Activated CD4-positive, alpha-beta memory T cell treated with anti-CD3 and anti-CD28 coated beads, Interleukin-2, amount 10 ng/mL, durations not matched to agents 7 days and 5 days (primary cell): Measurements from ENCODE around the gene ROR1. TPM values are rescaled to one million over a fixed set of nuclear protein-coding genes. Genes with fewer than 3 reads are reported as not detected.

Experiments
- CTCF ChIA-PET: fragments of 350-600 bp; sonication (Branson Sonifier 250); formaldehyde crosslinking; loops from one replicate; lab custom pipeline; 2021; ENCODE audit warnings: antibody characterized with exemption, inconsistent platforms; lab: Charles Lee
- POLR2A ChIA-PET: fragments of 350-600 bp; sonication (Branson Sonifier 250); formaldehyde crosslinking; loops from one replicate; lab custom pipeline; 2021; ENCODE audit warnings: antibody characterized with exemption; lab: Charles Lee
- DNase-seq: peaks from one replicate; pipeline ENCODE4 v3.0.0-alpha.2; 2020
- H3K27ac Mint-ChIP-seq: one replicate; pipeline ENCODE4 v1.8.0; 2021; ENCODE audit warnings: mild to moderate bottlenecking, mixed read lengths
- H3K27me3 Mint-ChIP-seq: one replicate; pipeline ENCODE4 v1.8.0; 2021; ENCODE audit warnings: mixed read lengths
- H3K36me3 Mint-ChIP-seq: one replicate; pipeline ENCODE4 v1.8.0; 2021; ENCODE audit warnings: low read depth, mixed read lengths
- H3K4me1 Mint-ChIP-seq: one replicate; pipeline ENCODE4 v1.8.0; 2021; ENCODE audit warnings: mixed read lengths
- H3K4me3 Mint-ChIP-seq: one replicate; pipeline ENCODE4 v1.8.0; 2021; ENCODE audit warnings: mild to moderate bottlenecking, mixed read lengths
- H3K9me3 Mint-ChIP-seq: one replicate; pipeline ENCODE4 v1.8.0; 2021; ENCODE audit warnings: mixed read lengths
- total RNA-seq, 2 experiments: library from RNA; stranded (reverse); gene quantifications; one replicate each; pipeline ENCODE4 v1.2.3, GENCODE V29; 2021

The ROR1 gene
- total RNA-seq, 2 experiments from 2014 or later, result 0.10 TPM; not detected in 1

DNA sequence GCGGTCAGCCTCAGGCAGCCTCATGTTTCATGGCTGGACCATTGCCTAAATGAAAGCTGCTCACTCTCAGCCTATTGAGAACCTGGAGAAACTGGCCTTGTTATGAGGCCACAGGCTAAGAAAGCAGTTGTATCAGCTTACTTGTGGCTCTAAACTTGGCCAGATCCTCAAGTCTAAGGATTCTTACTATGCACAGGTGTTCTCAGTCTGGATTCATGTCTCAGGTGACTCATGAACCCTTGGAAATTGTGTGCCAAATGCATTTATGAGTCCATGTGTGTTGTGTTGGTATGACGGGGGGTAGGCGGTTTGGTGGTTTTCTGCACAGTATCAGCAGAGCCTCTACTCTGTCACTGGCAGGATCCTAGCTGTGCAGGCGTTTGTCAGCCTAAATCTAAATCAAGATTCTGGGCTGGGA, 90.4 kb downstream of the ROR1 start:
- H3K4me3 Mint-ChIP-seq, result no peak overlapping the region
- H3K9me3 Mint-ChIP-seq, result no peaks in the 10 kb centered on the region
- DNase-seq, result no peak
- no peaks in the 10 kb centered on the region for H3K36me3 Mint-ChIP-seq
- peaks cover 2% of the 10 kb centered on the region for H3K27me3 Mint-ChIP-seq
- H3K27ac Mint-ChIP-seq, result no peak overlapping the region
- no peaks in the 10 kb centered on the region for H3K4me1 Mint-ChIP-seq
- POLR2A ChIA-PET, result no interaction called here
- CTCF ChIA-PET, result interaction anchor here (1.1 kb wide), 1 partner anchor 172 kb away, joined by 7 read pairs; no protein-coding TSS in a partner anchor

DNA sequence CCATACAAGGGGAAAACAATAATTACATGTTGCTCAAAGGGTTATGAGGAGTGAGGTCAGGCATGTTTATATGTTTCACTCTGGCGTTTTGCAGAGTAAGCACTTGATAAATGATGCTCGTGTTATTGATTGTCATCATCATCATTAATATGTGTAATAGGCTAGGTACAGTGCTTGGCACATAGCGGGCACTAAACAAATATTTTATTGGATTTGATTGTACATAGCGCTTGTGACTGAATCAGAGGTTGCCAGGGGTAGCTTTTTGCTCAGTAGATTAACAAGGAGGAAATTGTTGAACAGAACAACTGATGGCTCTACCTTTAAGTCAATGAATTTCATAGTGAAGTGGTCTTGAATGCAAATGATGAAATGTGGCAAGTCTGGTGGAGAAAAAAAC, 91.7 kb downstream of the ROR1 start:
- CTCF ChIA-PET, result no interaction called here
- Mint-ChIP-seq H3K4me3 (no peak overlapping the region), H3K27ac (no peak overlapping the region), H3K9me3 (no peaks in the 10 kb centered on the region), H3K27me3 (peaks cover 2% of the 10 kb centered on the region), H3K4me1 (no peaks in the 10 kb centered on the region), H3K36me3 (no peaks in the 10 kb centered on the region)
- DNase-seq, result no peak
- POLR2A ChIA-PET, result no interaction called here

DNA sequence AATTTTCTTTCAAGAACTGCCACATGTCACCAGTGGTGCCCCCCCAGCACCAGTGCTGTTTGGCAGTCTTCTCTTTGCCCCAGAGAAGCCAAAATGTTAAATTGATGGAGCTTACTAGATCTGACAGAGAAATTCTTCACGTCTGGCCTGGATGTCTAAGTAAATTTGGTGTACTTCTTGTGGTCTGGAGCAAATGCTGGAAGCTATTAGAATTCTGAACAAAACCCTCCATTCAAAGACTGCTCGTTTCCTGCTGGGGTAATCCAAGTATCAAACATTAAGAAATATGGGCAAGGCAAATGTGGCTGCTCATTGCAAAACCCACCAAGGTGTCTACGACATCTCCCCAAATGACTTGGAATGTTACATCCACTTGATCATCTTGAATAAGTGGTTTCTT, 92.3 kb downstream of the ROR1 start:
- ChIA-PET POLR2A (no interaction called here), CTCF (no interaction called here)
- Mint-ChIP-seq H3K9me3 (no peaks in the 10 kb centered on the region), H3K27ac (no peak overlapping the region), H3K4me1 (no peaks in the 10 kb centered on the region), H3K4me3 (no peak overlapping the region), H3K36me3 (no peaks in the 10 kb centered on the region), H3K27me3 (peaks cover 2% of the 10 kb centered on the region)
- DNase-seq, result no peak

DNA sequence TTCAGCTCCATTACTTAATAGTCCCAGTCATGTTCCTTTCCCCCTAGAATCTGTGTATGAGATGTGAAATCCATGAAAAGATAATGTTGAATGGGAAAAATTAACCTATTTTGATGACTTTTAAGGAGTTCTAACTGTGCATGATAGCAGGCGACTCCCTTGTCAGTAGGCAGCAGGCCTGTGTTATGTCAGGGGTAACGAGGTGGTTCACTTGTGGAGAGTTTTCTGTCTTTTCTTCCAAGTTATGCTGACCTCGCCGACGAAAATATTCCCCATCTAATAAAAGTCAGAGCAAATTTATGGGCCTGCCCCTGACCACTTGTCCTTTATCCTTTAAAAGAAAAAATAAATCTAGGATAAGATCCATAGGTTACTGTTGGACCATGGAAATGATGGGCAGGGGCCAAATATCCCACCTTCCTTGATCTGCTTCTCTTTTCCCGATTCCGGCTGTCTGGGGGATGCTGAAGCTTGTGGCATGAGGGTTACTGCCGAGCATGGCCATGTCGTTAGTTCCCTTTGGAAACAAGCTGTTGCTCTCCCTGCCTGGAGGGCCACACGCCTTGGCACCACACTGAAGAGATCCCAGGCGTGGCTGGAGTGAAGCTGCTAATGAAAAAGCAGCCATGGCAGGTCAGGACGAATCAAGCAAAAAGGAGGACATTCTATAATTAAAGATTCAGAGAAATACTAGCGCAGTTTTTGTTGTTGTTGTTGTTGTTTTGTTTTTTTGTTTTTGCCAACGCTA, 93.8 kb downstream of the ROR1 start:
- Mint-ChIP-seq H3K9me3 (no peaks in the 10 kb centered on the region), H3K4me1 (no peaks in the 10 kb centered on the region), H3K27ac (no peak overlapping the region), H3K27me3 (peaks cover 7% of the 10 kb centered on the region), H3K36me3 (no peaks in the 10 kb centered on the region), H3K4me3 (no peak overlapping the region)
- DNase-seq, result no peak
- ChIA-PET POLR2A (no interaction called here), CTCF (no interaction called here)

DNA sequence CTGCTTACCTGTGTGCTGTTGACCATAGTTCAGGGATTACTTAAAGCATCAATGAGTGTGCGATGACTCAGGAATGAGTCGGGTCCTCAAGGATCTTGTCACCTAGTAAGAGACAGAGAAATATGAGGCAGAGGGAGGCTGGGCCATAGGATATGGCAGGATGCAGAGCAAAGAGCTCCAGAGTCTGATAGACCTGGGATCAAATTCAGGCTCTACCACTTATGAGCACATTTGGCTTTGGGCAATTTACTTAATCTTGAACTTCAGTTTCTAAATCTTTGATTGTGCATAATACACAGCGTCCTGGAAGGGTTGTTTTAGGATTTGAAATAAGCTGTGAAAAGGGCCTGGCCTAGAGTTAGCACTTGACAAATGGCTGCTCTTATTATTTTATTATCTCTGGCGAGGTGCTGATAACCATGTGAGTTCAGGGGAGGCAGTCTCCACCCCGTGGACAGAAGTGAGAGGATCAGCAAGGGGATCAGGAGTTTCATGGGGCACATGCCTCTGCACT, 94.5 kb downstream of the ROR1 start:
- H3K9me3 Mint-ChIP-seq, result no peaks in the 10 kb centered on the region
- ChIA-PET POLR2A (no interaction called here), CTCF (no interaction called here)
- H3K4me3 Mint-ChIP-seq, result no peak overlapping the region
- no peaks in the 10 kb centered on the region for H3K4me1 Mint-ChIP-seq
- H3K27me3 Mint-ChIP-seq, result peaks cover 11% of the 10 kb centered on the region
- no peak for DNase-seq
- H3K27ac Mint-ChIP-seq, result no peak overlapping the region
- no peaks in the 10 kb centered on the region for H3K36me3 Mint-ChIP-seq

DNA sequence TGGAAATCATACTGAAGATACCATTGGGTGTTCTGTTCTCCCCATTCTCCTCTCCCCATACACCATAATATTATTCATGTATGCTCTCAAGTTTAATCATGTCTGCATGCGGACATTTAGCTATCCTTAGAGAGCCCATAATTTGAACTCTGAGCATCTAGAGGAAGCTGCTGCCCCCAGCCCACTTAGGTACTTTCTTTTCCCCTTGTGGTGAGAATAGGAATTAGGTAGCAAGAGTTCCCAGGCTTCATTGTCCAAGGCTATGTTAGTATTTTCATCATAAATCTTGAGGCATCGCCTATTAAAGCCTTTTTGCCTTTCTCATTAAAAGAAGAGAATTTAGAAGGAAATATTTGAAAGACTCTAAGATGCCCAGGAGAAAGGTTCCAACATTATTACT, 96.3 kb downstream of the ROR1 start:
- Mint-ChIP-seq H3K4me1 (no peaks in the 10 kb centered on the region), H3K36me3 (no peaks in the 10 kb centered on the region), H3K9me3 (no peaks in the 10 kb centered on the region), H3K27me3 (peaks cover 13% of the 10 kb centered on the region), H3K4me3 (no peak overlapping the region), H3K27ac (no peak overlapping the region)
- POLR2A ChIA-PET, result no interaction called here
- DNase-seq, result no peak
- CTCF ChIA-PET, result no interaction called here

DNA sequence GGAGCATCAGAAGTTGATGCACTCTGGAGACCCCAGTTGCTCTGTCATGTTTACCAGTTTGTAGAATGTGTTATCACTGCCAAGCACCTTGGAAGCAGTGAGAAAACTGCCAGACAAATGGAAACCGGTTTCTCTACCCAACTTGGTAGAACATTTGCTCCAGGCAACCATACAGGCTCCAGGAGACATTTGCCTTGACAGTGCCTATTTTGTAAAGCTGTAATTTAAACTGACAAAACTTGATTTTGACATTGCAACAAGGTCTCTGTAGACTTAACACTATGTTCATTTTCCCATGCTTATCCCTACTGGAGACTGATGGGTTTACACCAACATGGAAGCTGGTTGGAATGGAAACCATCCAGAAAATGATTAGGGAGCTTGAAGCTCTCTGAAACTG, 97.6 kb downstream of the ROR1 start:
- Mint-ChIP-seq H3K36me3 (no peaks in the 10 kb centered on the region), H3K9me3 (no peaks in the 10 kb centered on the region), H3K27ac (no peak overlapping the region), H3K4me1 (no peaks in the 10 kb centered on the region), H3K4me3 (no peak overlapping the region), H3K27me3 (peaks cover 16% of the 10 kb centered on the region)
- POLR2A ChIA-PET, result no interaction called here
- DNase-seq, result no peak
- CTCF ChIA-PET, result no interaction called here

DNA sequence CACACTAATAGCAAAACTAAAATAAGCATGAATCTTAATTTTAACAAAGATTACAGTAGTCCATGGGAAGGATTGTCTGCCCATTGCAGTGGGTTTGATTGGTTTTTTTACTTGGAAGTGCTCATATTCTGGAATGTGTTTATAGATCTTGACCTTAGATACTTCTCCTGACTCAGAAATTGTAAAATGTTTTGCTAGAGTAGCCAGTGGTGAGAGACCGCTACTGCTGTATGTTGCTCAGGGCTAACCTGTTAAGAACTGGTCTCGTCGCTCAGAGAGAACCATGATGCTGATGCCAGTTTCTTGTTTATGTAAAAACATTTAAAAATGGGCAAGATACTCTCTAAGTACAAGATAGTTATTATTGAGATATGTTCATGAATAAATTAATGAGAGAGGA, 99.9 kb downstream of the ROR1 start:
- Mint-ChIP-seq H3K4me1 (no peaks in the 10 kb centered on the region), H3K27me3 (peaks cover 16% of the 10 kb centered on the region), H3K27ac (no peak overlapping the region), H3K36me3 (no peaks in the 10 kb centered on the region), H3K4me3 (no peak overlapping the region), H3K9me3 (no peaks in the 10 kb centered on the region)
- DNase-seq, result no peak
- CTCF ChIA-PET, result no interaction called here
- POLR2A ChIA-PET, result no interaction called here

DNA sequence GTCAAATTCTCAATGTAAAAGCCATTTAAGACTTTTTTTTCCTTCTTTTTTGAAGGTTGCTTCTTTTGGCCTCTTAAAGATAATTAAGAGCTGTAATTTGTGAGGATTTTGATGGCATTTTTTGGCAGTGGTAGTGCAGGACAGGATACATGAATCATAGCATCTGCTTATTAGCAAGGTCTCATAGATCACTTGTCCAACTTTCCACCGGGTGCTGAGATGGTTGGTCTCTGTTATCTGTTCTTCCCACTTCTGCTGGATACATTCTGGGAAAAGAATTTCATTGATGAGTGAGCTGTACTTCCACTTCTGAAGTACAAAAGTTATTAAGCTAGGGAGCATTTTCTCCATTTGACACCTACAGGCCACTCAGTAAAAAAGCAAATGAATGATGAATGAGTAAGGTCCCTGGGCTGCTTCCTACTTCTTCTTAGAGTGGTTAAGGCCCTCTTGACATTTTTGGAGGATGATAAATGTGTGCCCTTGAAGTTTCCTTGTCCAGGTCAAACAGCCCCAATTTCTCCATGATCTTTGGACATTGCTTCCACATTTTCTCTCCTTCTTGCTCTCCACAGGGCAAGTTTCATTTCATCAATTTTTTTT, 100.6 kb downstream of the ROR1 start:
- Mint-ChIP-seq H3K36me3 (no peaks in the 10 kb centered on the region), H3K4me3 (no peak overlapping the region), H3K9me3 (no peaks in the 10 kb centered on the region), H3K4me1 (no peaks in the 10 kb centered on the region), H3K27me3 (peaks cover 16% of the 10 kb centered on the region), H3K27ac (no peak overlapping the region)
- no peak for DNase-seq
- CTCF ChIA-PET, result no interaction called here
- POLR2A ChIA-PET, result no interaction called here

DNA sequence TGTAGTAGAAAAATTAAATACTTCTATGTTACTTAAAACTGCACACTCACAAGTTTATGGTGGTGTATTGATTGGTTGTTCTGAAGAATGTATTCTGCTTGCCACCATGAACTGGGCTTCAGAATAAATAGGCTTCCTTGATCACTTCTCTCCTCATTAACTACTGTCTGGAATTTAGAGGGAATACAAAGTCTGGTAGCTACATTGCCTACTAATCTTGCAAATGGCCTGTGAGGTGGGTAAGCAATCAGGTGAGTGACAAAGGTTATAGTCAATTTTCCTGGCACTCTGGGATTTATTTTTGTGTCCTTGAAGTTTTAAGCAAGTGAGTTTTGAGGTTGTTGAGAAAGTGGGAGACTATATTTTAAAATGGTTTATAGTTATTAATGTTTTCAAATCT, 101.8 kb downstream of the ROR1 start:
- Mint-ChIP-seq H3K9me3 (no peaks in the 10 kb centered on the region), H3K36me3 (no peaks in the 10 kb centered on the region), H3K27ac (no peak overlapping the region), H3K27me3 (peaks cover 16% of the 10 kb centered on the region), H3K4me3 (no peak overlapping the region), H3K4me1 (no peaks in the 10 kb centered on the region)
- CTCF ChIA-PET, result no interaction called here
- no peak for DNase-seq
- POLR2A ChIA-PET, result no interaction called here

DNA sequence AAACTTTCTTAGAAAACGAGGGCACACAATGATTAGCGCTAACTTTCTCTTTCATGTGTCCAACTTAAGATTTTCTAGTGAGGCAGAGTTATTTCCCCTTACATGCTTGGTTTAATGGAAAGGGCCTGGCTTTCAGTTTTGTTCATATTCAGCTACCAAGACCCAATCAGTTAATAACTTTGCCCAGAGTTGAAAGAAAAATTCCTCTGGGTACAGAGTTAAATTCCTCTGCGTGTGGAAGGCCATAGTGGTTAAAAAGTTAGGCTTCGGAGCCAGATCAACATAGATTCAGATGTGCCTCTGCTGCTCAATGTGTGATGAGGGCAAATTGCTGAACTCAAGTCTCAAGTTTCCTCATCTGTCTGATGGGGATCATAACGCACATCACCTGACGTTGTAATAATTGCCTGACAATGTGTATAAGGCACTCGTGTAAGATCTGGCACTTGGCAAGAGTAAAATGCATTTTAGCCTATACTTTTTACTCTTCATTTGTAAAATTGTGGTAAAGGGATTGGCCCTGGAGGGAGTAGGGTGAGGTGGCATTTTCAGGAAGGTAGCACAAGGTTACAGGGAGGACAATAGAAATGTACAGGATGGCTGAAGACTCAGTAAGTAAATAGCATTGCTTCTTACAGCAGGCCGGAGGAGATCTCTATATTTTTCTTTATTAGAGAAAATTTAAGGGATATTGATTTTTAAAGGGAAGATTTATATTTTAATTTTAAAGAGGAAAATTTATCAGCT, 103.4 kb downstream of the ROR1 start:
- peaks cover 14% of the 10 kb centered on the region for H3K27me3 Mint-ChIP-seq
- no peak overlapping the region for H3K27ac Mint-ChIP-seq
- H3K4me3 Mint-ChIP-seq, result no peak overlapping the region
- H3K9me3 Mint-ChIP-seq, result no peaks in the 10 kb centered on the region
- no peaks in the 10 kb centered on the region for H3K4me1 Mint-ChIP-seq
- no peaks in the 10 kb centered on the region for H3K36me3 Mint-ChIP-seq
- POLR2A ChIA-PET, result no interaction called here
- CTCF ChIA-PET, result interaction anchor here (0.7 kb wide), 1 partner anchor 310 kb away, joined by 4 read pairs; no protein-coding TSS in a partner anchor
- DNase-seq, result no peak

DNA sequence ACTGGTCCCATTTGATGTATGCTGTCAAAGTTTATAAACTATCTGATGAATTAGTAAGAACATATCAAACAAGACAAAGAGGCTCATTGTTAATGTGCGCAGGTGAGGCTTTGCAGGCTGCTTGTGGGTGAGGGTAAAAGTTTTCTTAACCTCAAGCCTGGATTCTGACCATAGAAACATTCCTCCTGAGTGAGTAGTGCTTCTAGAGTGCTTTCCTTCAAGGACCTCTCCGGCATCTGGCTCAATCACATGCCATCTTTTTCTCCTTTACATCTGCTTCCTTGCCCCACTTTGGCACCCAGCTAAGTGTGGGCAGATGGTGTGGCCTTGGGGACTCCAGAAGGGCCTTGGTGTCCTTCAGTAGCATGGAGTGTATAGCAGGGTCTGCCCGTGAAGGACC, 104.0 kb downstream of the ROR1 start:
- POLR2A ChIA-PET, result no interaction called here
- peaks cover 11% of the 10 kb centered on the region for H3K27me3 Mint-ChIP-seq

DNA sequence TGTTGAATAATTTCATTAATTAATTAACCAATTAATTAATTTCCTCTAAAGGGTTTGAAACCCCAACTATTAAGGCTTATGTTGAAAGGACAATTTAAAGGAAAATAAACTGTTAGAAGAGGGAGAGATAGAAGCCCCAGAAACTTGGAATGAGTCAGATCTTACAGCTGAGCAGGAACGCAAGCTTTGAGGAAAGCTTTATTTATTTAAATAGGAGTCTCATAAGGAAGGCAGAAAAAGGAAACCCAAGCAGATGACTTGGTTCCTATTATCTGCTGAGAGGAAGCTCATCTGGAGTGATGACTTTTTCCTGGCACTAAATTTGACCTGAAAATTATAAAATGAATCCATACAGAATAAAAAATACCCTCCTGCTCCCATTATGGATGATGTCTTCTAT, 105.1 kb downstream of the ROR1 start:
- no peak for DNase-seq
- Mint-ChIP-seq H3K27ac (no peak overlapping the region), H3K4me3 (no peak overlapping the region), H3K9me3 (no peaks in the 10 kb centered on the region), H3K27me3 (peaks cover 3% of the 10 kb centered on the region), H3K36me3 (no peaks in the 10 kb centered on the region), H3K4me1 (no peaks in the 10 kb centered on the region)
- CTCF ChIA-PET, result no interaction called here
- POLR2A ChIA-PET, result no interaction called here

More for the DNA sequence above, 104.0 kb downstream of the ROR1 start:
- Mint-ChIP-seq H3K27ac (no peak overlapping the region), H3K9me3 (no peaks in the 10 kb centered on the region), H3K4me1 (no peaks in the 10 kb centered on the region), H3K36me3 (no peaks in the 10 kb centered on the region), H3K4me3 (no peak overlapping the region)
- CTCF ChIA-PET, result no interaction called here
- no peak for DNase-seq
